Measurements from ENCODE around the gene KLHL29.

DNA sequence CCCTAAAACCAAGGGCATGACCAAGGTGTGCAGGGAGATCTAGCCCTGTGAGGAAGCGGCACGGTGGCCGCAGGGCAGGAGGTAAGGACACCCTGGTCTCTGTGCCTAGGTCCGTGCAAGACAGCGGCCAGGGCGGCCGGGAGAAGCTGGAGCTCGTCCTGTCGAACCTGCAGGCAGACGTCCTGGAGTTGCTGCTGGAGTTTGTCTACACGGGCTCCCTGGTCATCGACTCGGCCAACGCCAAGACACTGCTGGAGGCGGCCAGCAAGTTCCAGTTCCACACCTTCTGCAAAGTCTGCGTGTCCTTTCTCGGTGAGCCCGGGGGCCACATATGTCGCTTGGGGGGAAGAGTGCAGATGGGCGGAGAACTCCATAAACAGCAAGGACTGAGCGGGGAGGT, 306.6 kb downstream of the KLHL29 start:
- TF ChIP-seq CTCF (IDR thresholded peaks at IDR 0.05) = no peak
- TF ChIP-seq REST (IDR thresholded peaks at IDR 0.05; ENCODE audit: insufficient read depth in 1 of 2, low read depth in 2 of 2, low read length in 1 of 2) = no peak
- no peak for TF ChIP-seq POLR2AphosphoS5 (IDR thresholded peaks at IDR 0.05; ENCODE audit: low read depth, low read length)

Measured in Panc1 (cell line).